GM18499 (cell line): ENCODE measurements around the gene ABHD2.
"Not testable (repeated sequence)": the region's sequence is repeated elsewhere in the genome, so short reads cannot be mapped to it uniquely, and the experiment has no call there.

ENCODE experiments used
- ATAC-seq: cut with Tn5 transposase; IDR thresholded peaks from one replicate; pipeline ENCODE4 v1.9.1; 2021; ENCODE audit warnings: moderate number of reproducible peaks; ENCODE audit not compliant: insufficient read depth, unreplicated experiment

ABHD2 gene

GRCh38 chr15:89118481-89118989, 30.3 kb downstream of the ABHD2 start:
- no peak for ATAC-seq

- ATAC-seq: no peak
Observed at GRCh38 chr15:89119489-89120478, 31.5 kb downstream of the ABHD2 start.

- ATAC-seq: not testable (repeated sequence)
Observed at GRCh38 chr15:89120479-89121000, 32.3 kb downstream of the ABHD2 start.

GRCh38 chr15:89121414-89121813, 33.2 kb downstream of the ABHD2 start:
- ATAC-seq: no peak

- no peak for ATAC-seq
Observed at GRCh38 chr15:89122505-89123180, 34.4 kb downstream of the ABHD2 start.

- ATAC-seq: no peak
Observed at GRCh38 chr15:89123181-89123525, 34.9 kb downstream of the ABHD2 start.

- no peak for ATAC-seq
Observed at GRCh38 chr15:89125088-89125826, 37.0 kb downstream of the ABHD2 start.

- ATAC-seq: no peak
Observed at GRCh38 chr15:89126009-89126408, 37.8 kb downstream of the ABHD2 start.

GRCh38 chr15:89127054-89127702, 38.9 kb downstream of the ABHD2 start:
- ATAC-seq: no peak

GRCh38 chr15:89128320-89129122, 40.3 kb downstream of the ABHD2 start:
- no peak for ATAC-seq

- no peak for ATAC-seq
Observed at GRCh38 chr15:89129123-89129815, 41.0 kb downstream of the ABHD2 start.

GRCh38 chr15:89129816-89130134, 41.5 kb downstream of the ABHD2 start:
- no peak for ATAC-seq

- ATAC-seq: no peak
Observed at GRCh38 chr15:89130201-89130600, 41.9 kb downstream of the ABHD2 start.

- no peak for ATAC-seq
Observed at GRCh38 chr15:89131731-89132130, 43.5 kb downstream of the ABHD2 start.

- ATAC-seq: no peak
Observed at GRCh38 chr15:89132611-89133507, 44.6 kb downstream of the ABHD2 start.

GRCh38 chr15:89135387-89136077, 47.3 kb downstream of the ABHD2 start:
- not testable (repeated sequence) for ATAC-seq
